NB4 (cell line): ENCODE measurements around the gene YAP1.
A peak's percentile ranks its signal among the peaks of the same experiment; 100 is the strongest.

ENCODE experiments used
- DNase-seq: peaks from one replicate; pipeline ENCODE4 v3.0.0; 2010; ENCODE audit warnings: low read depth
- H3K4me3 ChIP-seq: one replicate; pipeline ENCODE4 v1.5.1; 2011; ENCODE audit warnings: mild to moderate bottlenecking, low read depth, low read length, moderate library complexity
- CTCF ChIP-seq: IDR thresholded peaks from one replicate; pipeline ENCODE4 v1.5.1; 2012; ENCODE audit warnings: low read depth, low read length
- MAX ChIP-seq: IDR thresholded peaks from 2 replicates; pipeline ENCODE4 v1.6.1; 2011; ENCODE audit warnings: low read depth, low read length
- MYC ChIP-seq: IDR thresholded peaks from 2 replicates; pipeline ENCODE4 v1.6.1; 2011; ENCODE audit warnings: low read depth, low read length
- POLR2A ChIP-seq: IDR thresholded peaks from 2 replicates; pipeline ENCODE4 v1.6.1; 2011; ENCODE audit warnings: mild to moderate bottlenecking; ENCODE audit not compliant: insufficient read length; ENCODE audit errors: extremely low read depth

The YAP1 gene

GRCh38 chr11:102240502-102240901 lies 130.3 kb downstream of the YAP1 start:
- DNase-seq: no peak
- no peak for TF ChIP-seq CTCF
- TF ChIP-seq POLR2A: no peak
- no peak for TF ChIP-seq MAX
- no peak for TF ChIP-seq MYC
- no peak overlapping the region for H3K4me3 ChIP-seq

GRCh38 chr11:102241026-102241425 lies 130.8 kb downstream of the YAP1 start:
- no peak for DNase-seq
- TF ChIP-seq CTCF (no peak), MAX (no peak), POLR2A (no peak), MYC (no peak)
- no peak overlapping the region for H3K4me3 ChIP-seq

GRCh38 chr11:102243399-102243884 lies 133.2 kb downstream of the YAP1 start:
- TF ChIP-seq CTCF (no peak), MAX (no peak), POLR2A (no peak), MYC (no peak)
- no peak overlapping the region for H3K4me3 ChIP-seq

GRCh38 chr11:102244681-102245409 lies 134.6 kb downstream of the YAP1 start:
- DNase-seq: peak; percentile 22
- TF ChIP-seq MYC (no peak), CTCF (no peak), MAX (no peak), POLR2A (no peak)
- no peak overlapping the region for H3K4me3 ChIP-seq

More at GRCh38 chr11:102243399-102243884, 133.2 kb downstream of the YAP1 start:
- DNase-seq: no peak

GRCh38 chr11:102251423-102251822 lies 141.2 kb downstream of the YAP1 start:
- DNase-seq: no peak
- TF ChIP-seq CTCF: no peak
- TF ChIP-seq POLR2A: no peak
- no peak for TF ChIP-seq MYC
- no peak for TF ChIP-seq MAX
- no peak overlapping the region for H3K4me3 ChIP-seq
